ENCODE results near the gene C14orf180. TPM values are rescaled to one million over a fixed set of nuclear protein-coding genes. Genes with fewer than 3 reads are reported as not detected.

The C14orf180 gene
- total RNA-seq, 2 experiments from 2014 or later = not detected

DNA sequence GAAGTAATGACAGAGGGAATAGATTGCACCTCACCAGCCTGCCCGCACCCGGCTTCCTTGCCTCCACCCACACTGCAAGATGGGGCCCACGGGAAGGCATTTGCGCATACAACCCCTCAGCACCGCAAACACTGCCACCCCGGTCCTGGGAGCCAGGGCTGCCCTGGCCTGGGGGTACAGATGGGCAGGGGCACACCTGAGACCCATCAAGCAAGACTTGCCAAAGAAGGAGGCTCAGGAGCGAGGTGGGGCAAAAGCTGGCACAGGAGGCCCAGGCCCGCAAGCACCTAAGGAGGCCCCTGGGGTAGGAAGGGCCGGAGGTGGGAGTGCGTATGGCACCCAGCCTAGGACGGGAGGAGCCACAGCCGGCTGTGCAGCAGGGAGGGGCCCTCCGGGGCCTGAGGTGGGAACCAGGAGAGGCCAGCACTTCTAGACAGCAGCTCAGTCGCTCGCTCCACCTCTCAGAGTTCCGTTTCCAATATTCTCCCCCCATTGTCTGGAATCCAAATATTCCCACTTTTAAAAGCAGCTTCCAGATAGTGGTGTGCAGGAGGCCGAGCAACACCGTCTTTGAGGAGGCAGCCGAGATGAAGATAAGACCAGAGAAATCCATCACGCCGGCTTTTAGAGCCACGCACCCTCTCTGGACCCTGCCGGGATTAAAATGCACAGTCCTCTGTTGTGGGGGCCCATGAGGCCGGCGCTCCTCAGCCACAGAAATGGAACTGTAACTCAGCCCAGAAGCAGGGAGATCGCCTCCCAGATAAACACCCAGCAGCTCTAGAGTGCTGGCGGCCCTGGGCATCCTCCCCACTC lies 12.2 kb upstream of the C14orf180 start:
- H3K4me1 ChIP-seq (ENCODE audit: insufficient read depth, low read length, poor library complexity, severe bottlenecking) = no peaks in the 10 kb centered on the region
- CTCF ChIA-PET (ENCODE audit: unreplicated experiment) = no interaction called here
- POLR2A ChIA-PET = no interaction called here
- no peak overlapping the region for H2AFZ ChIP-seq (ENCODE audit: low read length)
- H3K4me2 ChIP-seq (ENCODE audit: low read length) = no peak overlapping the region
- intact Hi-C loops (cut with micrococcal nuclease; ENCODE audit: unreplicated experiment) = no loop called here
- no peaks in the 10 kb centered on the region for H3K9me2 ChIP-seq (ENCODE audit: insufficient read depth, low read length)
- H3K9me3 ChIP-seq (ENCODE audit: low read length) = no peaks in the 10 kb centered on the region
- no TSS peak for BruUV-seq (replicated peaks)
- H3K4me3 ChIP-seq (ENCODE audit: low read depth, low read length, poor library complexity, severe bottlenecking) = no peak overlapping the region
- H3K27ac ChIP-seq (ENCODE audit: low read depth, low read length, poor library complexity, severe bottlenecking) = no peak overlapping the region
- DNase-seq (ENCODE audit: low spot score) = no peak
- no peaks in the 10 kb centered on the region for H3K79me2 ChIP-seq (ENCODE audit: insufficient read depth, low read depth, low read length)
- H3K36me3 ChIP-seq (ENCODE audit: insufficient read depth, low read length) = no peaks in the 10 kb centered on the region
- no peaks in the 10 kb centered on the region for H4K20me1 ChIP-seq (ENCODE audit: insufficient read depth, low read length)
- TF ChIP-seq, protein P1, sequence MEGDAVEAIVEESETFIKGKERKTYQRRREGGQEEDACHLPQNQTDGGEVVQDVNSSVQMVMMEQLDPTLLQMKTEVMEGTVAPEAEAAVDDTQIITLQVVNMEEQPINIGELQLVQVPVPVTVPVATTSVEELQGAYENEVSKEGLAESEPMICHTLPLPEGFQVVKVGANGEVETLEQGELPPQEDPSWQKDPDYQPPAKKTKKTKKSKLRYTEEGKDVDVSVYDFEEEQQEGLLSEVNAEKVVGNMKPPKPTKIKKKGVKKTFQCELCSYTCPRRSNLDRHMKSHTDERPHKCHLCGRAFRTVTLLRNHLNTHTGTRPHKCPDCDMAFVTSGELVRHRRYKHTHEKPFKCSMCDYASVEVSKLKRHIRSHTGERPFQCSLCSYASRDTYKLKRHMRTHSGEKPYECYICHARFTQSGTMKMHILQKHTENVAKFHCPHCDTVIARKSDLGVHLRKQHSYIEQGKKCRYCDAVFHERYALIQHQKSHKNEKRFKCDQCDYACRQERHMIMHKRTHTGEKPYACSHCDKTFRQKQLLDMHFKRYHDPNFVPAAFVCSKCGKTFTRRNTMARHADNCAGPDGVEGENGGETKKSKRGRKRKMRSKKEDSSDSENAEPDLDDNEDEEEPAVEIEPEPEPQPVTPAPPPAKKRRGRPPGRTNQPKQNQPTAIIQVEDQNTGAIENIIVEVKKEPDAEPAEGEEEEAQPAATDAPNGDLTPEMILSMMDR (conservative IDR thresholded peaks at IDR 0.05; ENCODE audit: low read length) = no peak
- TF ChIP-seq EZH2phosphoT487 (IDR thresholded peaks at IDR 0.05; ENCODE audit: borderline replicate concordance, low read depth, low read length) = no peak

GRCh38 chr14:104567957-104568225 lies 11.7 kb upstream of the C14orf180 start:
- CTCF ChIA-PET (ENCODE audit: unreplicated experiment) = no interaction called here

GRCh38 chr14:104568620-104569019 lies 10.9 kb upstream of the C14orf180 start:
- POLR2A ChIA-PET = no interaction called here
- no peaks in the 10 kb centered on the region for H4K20me1 ChIP-seq (ENCODE audit: insufficient read depth, low read length)
- H3K4me2 ChIP-seq (ENCODE audit: low read length) = no peak overlapping the region
- DNase-seq (ENCODE audit: low spot score) = no peak
- no peaks in the 10 kb centered on the region for H3K4me1 ChIP-seq (ENCODE audit: insufficient read depth, low read length, poor library complexity, severe bottlenecking)
- H3K9me2 ChIP-seq (ENCODE audit: insufficient read depth, low read length) = no peaks in the 10 kb centered on the region
- no peaks in the 10 kb centered on the region for H3K79me2 ChIP-seq (ENCODE audit: insufficient read depth, low read depth, low read length)
- TF ChIP-seq, protein P1 (conservative IDR thresholded peaks at IDR 0.05; ENCODE audit: low read length) = no peak
- no peak for TF ChIP-seq EZH2phosphoT487 (IDR thresholded peaks at IDR 0.05; ENCODE audit: borderline replicate concordance, low read depth, low read length)
- H3K9me3 ChIP-seq (ENCODE audit: low read length) = no peaks in the 10 kb centered on the region
- H3K27ac ChIP-seq (ENCODE audit: low read depth, low read length, poor library complexity, severe bottlenecking) = no peak overlapping the region
- no peak overlapping the region for H3K4me3 ChIP-seq (ENCODE audit: low read depth, low read length, poor library complexity, severe bottlenecking)
- CTCF ChIA-PET (ENCODE audit: unreplicated experiment) = no interaction called here
- H3K36me3 ChIP-seq (ENCODE audit: insufficient read depth, low read length) = no peaks in the 10 kb centered on the region
- BruUV-seq (replicated peaks) = no TSS peak
- no peak overlapping the region for H2AFZ ChIP-seq (ENCODE audit: low read length)
- intact Hi-C loops (cut with micrococcal nuclease; ENCODE audit: unreplicated experiment) = no loop called here

More at GRCh38 chr14:104567957-104568225, 11.7 kb upstream of the C14orf180 start:
- Histone ChIP-seq H3K9me3 (ENCODE audit: low read length) (no peaks in the 10 kb centered on the region), H3K27ac (ENCODE audit: low read depth, low read length, poor library complexity, severe bottlenecking) (no peak overlapping the region), H3K4me2 (ENCODE audit: low read length) (no peak overlapping the region), H3K36me3 (ENCODE audit: insufficient read depth, low read length) (no peaks in the 10 kb centered on the region), H3K79me2 (ENCODE audit: insufficient read depth, low read depth, low read length) (no peaks in the 10 kb centered on the region), H2AFZ (ENCODE audit: low read length) (no peak overlapping the region), H3K4me1 (ENCODE audit: insufficient read depth, low read length, poor library complexity, severe bottlenecking) (no peaks in the 10 kb centered on the region), H3K9me2 (ENCODE audit: insufficient read depth, low read length) (no peaks in the 10 kb centered on the region), H3K4me3 (ENCODE audit: low read depth, low read length, poor library complexity, severe bottlenecking) (no peak overlapping the region), H4K20me1 (ENCODE audit: insufficient read depth, low read length) (no peaks in the 10 kb centered on the region)
- no peak for TF ChIP-seq EZH2phosphoT487 (IDR thresholded peaks at IDR 0.05; ENCODE audit: borderline replicate concordance, low read depth, low read length)
- TF ChIP-seq, protein P1 (conservative IDR thresholded peaks at IDR 0.05; ENCODE audit: low read length) = no peak
- intact Hi-C loops (cut with micrococcal nuclease; ENCODE audit: unreplicated experiment) = no loop called here
- no peak for DNase-seq (ENCODE audit: low spot score)
- BruUV-seq (replicated peaks) = no TSS peak
- POLR2A ChIA-PET = no interaction called here
